Fibroblast of skin of right biceps (primary cell): ENCODE measurements around the gene ADGRF3.
"Not testable (repeated sequence)": the region's sequence is repeated elsewhere in the genome, so short reads cannot be mapped to it uniquely, and the experiment has no call there.

Experiments used
- DNase-seq: peaks from one replicate; pipeline ENCODE4 v3.0.0-alpha.2; 2013

The ADGRF3 gene

GRCh38 chr2:26347286-26347865, 787 bp upstream of the ADGRF3 start:
- DNase-seq = peak; percentile 30

GRCh38 chr2:26345545-26346453, 790 bp downstream of the ADGRF3 start, which contains the start of gene SELENOI:
TSS of gene SELENOI (plus strand) at chr2:26346143. CDS start at chr2:26346233, 90 bp downstream.
- DNase-seq = peak; percentile 99

- DNase-seq = no peak
Observed at GRCh38 chr2:26345283-26345544, 1.4 kb downstream of the ADGRF3 start.

- peak; percentile 45 for DNase-seq
Observed at GRCh38 chr2:26344581-26345282, 1.9 kb downstream of the ADGRF3 start.

GRCh38 chr2:26340831-26341230, 5.8 kb downstream of the ADGRF3 start:
- no peak for DNase-seq

GRCh38 chr2:26337298-26337697, 9.3 kb downstream of the ADGRF3 start:
- no peak for DNase-seq

- DNase-seq = no peak
Observed at GRCh38 chr2:26336719-26337118, 9.9 kb downstream of the ADGRF3 start.

GRCh38 chr2:26335231-26335630, 11.4 kb downstream of the ADGRF3 start:
- DNase-seq = no peak

- no peak for DNase-seq
Observed at GRCh38 chr2:26333293-26333692, 13.3 kb downstream of the ADGRF3 start.

- not testable (repeated sequence) for DNase-seq
Observed at GRCh38 chr2:26331321-26331720, 15.3 kb downstream of the ADGRF3 start.

- DNase-seq = peak; percentile 15
Observed at GRCh38 chr2:26330604-26331003, 16.0 kb downstream of the ADGRF3 start.

GRCh38 chr2:26330114-26330549, 16.5 kb downstream of the ADGRF3 start:
- DNase-seq = peak; percentile 69

GRCh38 chr2:26329083-26329482, 17.5 kb downstream of the ADGRF3 start:
- DNase-seq = not testable (repeated sequence)

- DNase-seq = no peak
Observed at GRCh38 chr2:26327291-26328272, 19.0 kb downstream of the ADGRF3 start.

- no peak for DNase-seq
Observed at GRCh38 chr2:26326514-26326913, 20.1 kb downstream of the ADGRF3 start.

GRCh38 chr2:26325851-26326250, 20.7 kb downstream of the ADGRF3 start:
- DNase-seq = peak; percentile 34

- no peak for DNase-seq
Observed at GRCh38 chr2:26324903-26325302, 21.7 kb downstream of the ADGRF3 start.

- not testable (repeated sequence) for DNase-seq
Observed at GRCh38 chr2:26324479-26324878, 22.1 kb downstream of the ADGRF3 start.

GRCh38 chr2:26318950-26319349, 27.6 kb downstream of the ADGRF3 start:
- no peak for DNase-seq

GRCh38 chr2:26317377-26318105, 29.0 kb downstream of the ADGRF3 start:
- DNase-seq = no peak

- no peak for DNase-seq
Observed at GRCh38 chr2:26316845-26317244, 29.7 kb downstream of the ADGRF3 start.

GRCh38 chr2:26316041-26316440, 30.5 kb downstream of the ADGRF3 start:
- no peak for DNase-seq
